Motor neuron (in vitro differentiated cells): ENCODE data around the gene ZNF205. TPM values are rescaled to one million over a fixed set of nuclear protein-coding genes. Genes with fewer than 3 reads are reported as not detected.

Source experiments
- ATAC-seq, 8 experiments: fragments of 200-7000 bp; cut with Tn5 transposase; replicated peaks in 6 of 8; 2 replicates each; pipeline ENCODE4 v1.8.0; 2021; ENCODE audit warnings: mild to moderate bottlenecking in 8 of 8, moderate library complexity in 8 of 8
- H3K27ac ChIP-seq, 2 donors: fragments of 250-450 bp; sonication (Bioruptor Pico); 2 replicates each; pipeline ENCODE4 v1.9.0; 2021; ENCODE audit warnings: antibody characterized with exemption in 2 of 2, mild to moderate bottlenecking in 2 of 2, moderate library complexity in 1 of 2
- H3K4me1 ChIP-seq, 2 donors: fragments of 250-450 bp; sonication (Bioruptor Pico); replicated peaks in 1 of 2; 2 replicates each; pipeline ENCODE4 v1.6.1; 2021; ENCODE audit warnings: antibody characterized with exemption in 2 of 2, mild to moderate bottlenecking in 2 of 2, moderate library complexity in 1 of 2
- H3K4me3 ChIP-seq, 5 donors: fragments of 250-450 bp; sonication (Bioruptor Pico); 2 replicates each; pipeline ENCODE4 v1.9.0; 2021; ENCODE audit warnings: antibody characterized with exemption in 5 of 5, mild to moderate bottlenecking in 5 of 5, moderate library complexity in 4 of 5
- WGBS, 10 experiments: fragments of 450-650 bp; shearing (Covaris generic); methylation state at CpG; one replicate each; pipeline ENCODE4 v1.0.0; 2022; 5-methylcytosine and 5-hydroxymethylcytosine counted together
- in situ Hi-C, 9 experiments: fragments of 400-800 bp; cut with MboI; loops; one replicate each; pipeline ENCODE4 v1.15.0; 2021; ENCODE audit warnings: low sequenced_read_pairs in 9 of 9, low pct_unique_long_range_greater_than_20kb in 2 of 9; ENCODE audit not compliant: unreplicated experiment in 9 of 9
- total RNA-seq, 8 experiments: library from RNA; unstranded; fragments of 300-600 nt; gene quantifications; 2 replicates each; pipeline versions ENCODE4 v1.2.3 to v1.2.4, GENCODE V29; 2022

The ZNF205 gene
- total RNA-seq, 8 experiments from 2014 or later, result 7.8 to 19.2 (median 14.9) TPM

DNA sequence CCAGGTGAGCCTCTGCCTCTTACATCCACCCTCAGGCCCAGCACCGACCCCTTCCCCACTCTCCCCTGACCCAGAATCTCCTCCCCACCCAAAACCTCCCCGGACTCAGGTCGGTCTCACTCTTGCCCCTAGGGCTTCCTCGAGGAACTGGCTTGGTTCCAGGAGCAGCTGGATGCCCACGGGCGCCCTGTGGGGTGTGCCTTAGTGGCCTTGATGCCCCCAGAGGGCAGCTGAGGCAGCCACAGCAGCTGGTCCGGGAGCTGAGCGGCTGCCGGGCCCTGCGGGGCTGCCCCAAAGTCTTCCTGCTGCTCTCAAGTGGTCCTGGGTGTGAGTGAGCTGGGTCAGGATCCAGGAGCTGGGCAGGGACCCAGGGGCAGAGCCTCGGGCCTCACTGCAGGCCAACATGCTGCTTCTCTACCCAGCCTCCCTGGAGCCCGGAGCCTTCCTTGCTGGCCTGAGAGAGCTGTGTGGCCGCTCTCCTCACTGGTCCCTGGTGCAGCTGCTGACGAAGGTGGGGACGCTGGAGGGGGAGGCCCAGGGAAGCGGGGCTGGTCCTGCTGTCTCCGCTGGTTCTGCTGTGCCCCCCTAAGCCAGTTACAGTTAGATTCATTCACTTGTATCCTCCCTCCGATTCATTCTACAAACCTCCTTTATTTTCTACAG, 32.1 kb downstream of the ZNF205 start:
- H3K4me3 ChIP-seq, result no peak overlapping the region
- no peak for ATAC-seq
- 50 to 100% (median 88%) methylated on average over 1 to 4 of the region's 18 CpGs; no CpG with 5 or more reads in 4 of the 10 experiments for WGBS, 10 experiments
- no peak overlapping the region for H3K27ac ChIP-seq
- in situ Hi-C loops, result loop anchor here in 1 of 9 experiments (25.0 kb wide), 1 partner anchor 107 kb away; the partner anchor contains the start of genes BICDL2 and MMP25
- H3K4me1 ChIP-seq, result no peaks in the 10 kb centered on the region

DNA sequence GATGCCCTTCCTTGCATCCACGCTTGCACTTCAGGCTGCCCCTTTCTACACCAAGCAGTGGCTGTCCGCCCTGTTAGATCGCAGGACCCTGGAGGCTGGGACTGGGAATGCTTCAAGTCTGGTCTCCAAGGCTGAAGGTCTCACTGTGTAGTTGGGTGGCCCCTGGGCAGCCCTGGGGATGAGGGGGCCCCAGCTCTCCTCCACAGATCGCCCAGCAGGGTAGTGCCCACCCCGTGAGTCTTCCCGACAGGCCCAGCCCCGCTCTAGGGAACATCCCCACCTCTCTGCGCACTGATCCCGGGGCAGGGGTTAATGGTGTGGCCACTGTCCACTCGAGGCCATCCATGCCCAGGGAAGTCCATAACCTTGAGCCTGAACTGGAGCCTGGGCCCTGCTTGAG, 32.8 kb downstream of the ZNF205 start:
- ATAC-seq, result no peak
- in situ Hi-C loops, result loop anchor here in 1 of 9 experiments (25.0 kb wide), 1 partner anchor 108 kb away; the partner anchor contains the start of genes BICDL2 and MMP25
- Histone ChIP-seq H3K4me1 (no peaks in the 10 kb centered on the region), H3K4me3 (no peak overlapping the region), H3K27ac (no peak overlapping the region)
- WGBS, 10 experiments, result 40 to 90% (median 86%) methylated on average over 1 to 4 of the region's 10 CpGs; no CpG with 5 or more reads in 7 of the 10 experiments

DNA sequence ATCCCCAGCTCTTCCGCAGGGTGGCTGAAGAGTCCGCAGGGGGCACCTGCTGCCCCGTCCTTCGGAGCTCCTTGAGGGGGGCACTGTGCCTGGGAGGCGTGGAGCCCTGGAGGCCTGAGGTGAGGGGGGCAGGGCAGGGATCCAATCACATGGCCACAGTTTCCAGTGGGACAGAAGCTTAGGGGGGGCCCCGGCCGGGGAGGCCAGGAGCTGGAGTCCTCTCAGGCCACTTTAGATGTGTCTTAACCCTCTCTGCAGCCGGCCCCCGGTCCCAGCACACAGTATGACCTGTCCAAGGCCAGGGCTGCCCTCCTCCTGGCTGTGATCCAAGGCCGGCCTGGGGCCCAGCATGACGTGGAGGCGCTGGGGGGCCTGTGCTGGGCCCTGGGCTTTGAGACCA, 33.3 kb downstream of the ZNF205 start:
- H3K4me1 ChIP-seq, result no peaks in the 10 kb centered on the region
- no peak overlapping the region for H3K4me3 ChIP-seq
- no peak overlapping the region for H3K27ac ChIP-seq
- no peak for ATAC-seq
- WGBS, 10 experiments, result 60 to 93% methylated on average over 1 to 2 of the region's 12 CpGs; no CpG with 5 or more reads in 8 of the 10 experiments
- in situ Hi-C loops, result loop anchor here in 1 of 9 experiments (25.0 kb wide), 1 partner anchor 108 kb away; the partner anchor contains the start of genes BICDL2 and MMP25

DNA sequence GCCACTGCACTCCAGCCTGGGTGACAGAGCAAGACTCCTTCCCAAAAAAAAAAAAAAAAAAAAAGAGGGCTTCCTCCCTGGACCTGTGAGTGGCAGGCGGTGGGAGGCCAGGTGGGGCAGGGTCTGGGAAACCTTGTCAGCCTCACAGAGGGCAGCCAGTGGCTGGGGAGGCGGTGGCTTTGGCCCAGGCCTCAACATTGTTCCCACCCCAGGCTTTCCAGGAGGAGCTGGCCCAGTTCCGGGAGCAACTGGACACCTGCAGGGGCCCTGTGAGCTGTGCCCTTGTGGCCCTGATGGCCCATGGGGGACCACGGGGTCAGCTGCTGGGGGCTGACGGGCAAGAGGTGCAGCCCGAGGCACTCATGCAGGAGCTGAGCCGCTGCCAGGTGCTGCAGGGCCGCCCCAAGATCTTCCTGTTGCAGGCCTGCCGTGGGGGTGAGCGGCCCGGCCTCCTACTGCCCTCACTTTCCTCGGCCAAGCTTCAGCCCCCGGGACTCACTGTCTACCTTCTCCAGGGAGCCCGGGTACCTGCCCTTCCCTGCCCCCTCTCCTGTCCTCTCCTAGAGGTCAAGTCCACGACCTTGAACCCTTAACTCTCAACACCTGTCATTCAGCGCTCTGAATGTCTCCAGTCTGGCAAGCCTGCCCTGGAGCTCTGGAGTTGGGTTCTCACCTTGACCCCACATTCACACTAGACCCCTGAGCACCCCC, 34.8 kb downstream of the ZNF205 start:
- no peak for ATAC-seq
- 50 to 100% (median 83%) methylated on average over 1 to 3 of the region's 16 CpGs; no CpG with 5 or more reads in 5 of the 10 experiments for WGBS, 10 experiments
- H3K4me1 ChIP-seq, result no peaks in the 10 kb centered on the region
- no peak overlapping the region for H3K4me3 ChIP-seq
- H3K27ac ChIP-seq, result no peak overlapping the region
- in situ Hi-C loops, result loop anchor here in 1 of 9 experiments (25.0 kb wide), 1 partner anchor 110 kb away; the partner anchor contains the start of genes BICDL2 and MMP25

DNA sequence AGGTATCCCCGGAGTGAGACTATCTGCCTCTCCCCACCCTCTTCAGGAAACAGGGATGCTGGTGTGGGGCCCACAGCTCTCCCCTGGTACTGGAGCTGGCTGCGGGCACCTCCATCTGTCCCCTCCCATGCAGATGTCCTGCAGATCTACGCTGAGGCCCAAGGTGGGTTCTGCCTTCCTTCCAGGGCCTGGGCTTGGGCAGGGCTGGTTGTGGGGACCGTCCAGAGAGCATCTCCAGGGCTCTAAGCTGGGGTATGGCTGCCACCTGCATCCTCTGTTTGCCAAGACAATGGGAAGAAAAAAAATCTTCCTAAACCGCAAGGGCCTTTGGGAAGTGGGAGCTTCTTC, 35.3 kb downstream of the ZNF205 start:
- WGBS, 10 experiments, result 73 to 100% (median 86%) methylated on average over 1 to 3 of the region's 5 CpGs; no CpG with 5 or more reads in 7 of the 10 experiments
- no peak for ATAC-seq
- no peaks in the 10 kb centered on the region for H3K4me1 ChIP-seq
- no peak overlapping the region for H3K27ac ChIP-seq
- in situ Hi-C loops, result loop anchor here in 1 of 9 experiments (25.0 kb wide), 1 partner anchor 110 kb away; the partner anchor contains the start of genes BICDL2 and MMP25
- H3K4me3 ChIP-seq, result no peak overlapping the region

DNA sequence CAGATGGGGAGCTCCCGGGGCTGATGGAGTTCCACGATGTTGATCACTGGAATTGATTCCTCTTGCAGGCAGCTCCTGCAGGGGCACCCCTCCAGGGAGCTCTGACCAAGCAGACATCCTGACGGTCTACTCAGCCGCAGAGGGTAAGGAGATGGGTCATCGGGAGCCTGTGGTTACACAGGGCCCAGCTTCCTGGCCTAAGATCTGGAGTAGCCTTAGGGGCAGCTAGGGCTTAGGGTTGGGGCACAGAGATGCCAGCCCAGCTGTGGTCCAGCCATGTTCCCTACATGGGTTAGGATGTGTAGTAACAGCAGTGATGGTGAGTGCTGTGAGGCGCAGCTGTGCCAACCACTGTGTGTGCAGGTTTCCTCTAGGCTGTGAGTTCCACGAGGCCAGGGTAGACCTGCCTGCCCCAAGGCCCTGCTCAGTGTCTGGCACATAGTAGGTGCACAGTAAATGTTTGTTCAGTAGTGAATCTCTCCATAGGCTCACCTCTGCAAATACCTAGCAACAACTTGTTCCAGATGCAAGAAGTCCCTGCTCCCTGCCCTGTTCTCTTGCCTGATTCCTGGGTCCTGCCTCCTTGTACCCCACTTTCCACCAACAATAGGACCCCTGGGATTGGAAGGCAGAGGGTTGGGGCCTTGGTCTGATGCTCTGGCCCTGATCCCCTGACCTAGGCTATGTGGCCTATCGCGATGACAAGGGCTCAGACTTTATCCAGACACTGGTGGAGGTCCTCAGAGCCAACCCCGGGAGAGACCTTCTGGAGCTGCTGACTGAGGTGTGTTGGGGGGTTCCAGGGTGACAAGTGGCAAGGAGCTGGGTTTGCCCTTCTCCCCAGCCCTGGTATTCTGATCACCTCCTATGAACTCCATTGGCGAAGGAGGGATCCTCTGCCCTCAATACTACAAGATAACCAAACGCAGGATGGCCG, 36.1 kb downstream of the ZNF205 start:
- H3K27ac ChIP-seq, result no peak overlapping the region
- in situ Hi-C loops, result loop anchor here in 1 of 9 experiments (25.0 kb wide), 1 partner anchor 111 kb away; the partner anchor contains the start of genes BICDL2 and MMP25
- 73 to 100% (median 84%) methylated on average over 2 to 9 of the region's 13 CpGs; no CpG with 5 or more reads in 4 of the 10 experiments for WGBS, 10 experiments

DNA sequence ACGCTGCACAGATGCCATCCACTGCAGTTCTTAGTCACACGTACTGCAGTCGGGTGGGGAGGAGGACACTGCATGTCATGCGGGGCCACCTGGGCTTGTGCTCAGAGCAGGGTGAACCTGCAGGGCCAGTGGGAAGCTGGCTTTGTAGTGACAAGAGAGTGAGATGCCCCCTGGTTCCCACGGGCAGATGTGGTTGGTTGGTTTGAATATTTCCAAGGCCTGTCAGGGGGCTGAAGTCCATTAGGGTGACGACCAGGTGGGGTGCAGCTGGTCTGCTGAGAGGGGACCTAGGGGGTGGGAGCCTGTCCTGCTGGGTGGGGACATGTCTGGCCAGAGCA, 36.8 kb downstream of the ZNF205 start:
- no peak for ATAC-seq
- H3K4me3 ChIP-seq, result peak overlapping the region in 1 of 5 donors; percentile 48
- WGBS, 10 experiments, result 74 to 100% (median 87%) methylated on average over 1 to 3 of the region's 6 CpGs; no CpG with 5 or more reads in 4 of the 10 experiments
- H3K27ac ChIP-seq, result no peak overlapping the region
- in situ Hi-C loops, result loop anchor here in 1 of 9 experiments (25.0 kb wide), 1 partner anchor 112 kb away; the partner anchor contains the start of genes BICDL2 and MMP25
- no peaks in the 10 kb centered on the region for H3K4me1 ChIP-seq

More for the DNA sequence above, 36.1 kb downstream of the ZNF205 start:
- ATAC-seq, result no peak
- H3K4me1 ChIP-seq, result no peaks in the 10 kb centered on the region
- H3K4me3 ChIP-seq, result no peak overlapping the region

DNA sequence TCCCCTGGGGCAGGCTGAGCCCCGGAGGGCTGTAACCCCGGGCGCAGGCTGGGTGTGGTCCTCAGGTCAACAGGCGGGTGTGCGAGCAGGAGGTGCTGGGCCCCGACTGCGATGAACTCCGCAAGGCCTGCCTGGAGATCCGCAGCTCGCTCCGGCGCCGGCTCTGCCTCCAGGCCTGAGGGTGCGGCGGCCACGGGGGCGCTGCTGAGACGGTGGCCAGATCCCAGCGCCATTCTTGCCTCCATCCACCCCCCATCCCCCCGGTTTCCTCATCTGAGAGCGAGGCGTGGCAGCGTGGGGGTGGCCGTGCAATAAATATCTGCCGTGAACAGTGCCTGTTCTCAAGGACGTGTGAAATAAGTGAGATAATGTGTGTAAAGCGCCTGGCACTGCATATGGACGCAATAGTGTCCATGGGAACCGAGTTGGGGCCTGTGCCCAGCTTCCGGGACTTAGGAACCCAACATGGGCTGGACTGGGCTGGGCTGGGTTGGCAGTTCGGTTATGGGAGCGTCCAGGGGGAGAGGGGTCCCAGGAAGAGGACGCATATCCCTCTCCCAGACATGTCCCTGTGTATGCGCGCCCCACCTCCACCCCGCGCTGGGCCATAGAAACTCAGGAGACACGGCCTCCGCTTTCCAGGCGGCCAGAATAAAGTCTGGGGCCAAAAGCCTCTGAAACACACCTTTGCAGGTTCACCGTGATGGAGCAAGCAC, 37.4 kb downstream of the ZNF205 start:
- H3K4me3 ChIP-seq, result peak overlapping the region; percentile 39 to 51 (median 48)
- ATAC-seq, result peak; percentile 5 to 18 (median 6)
- peak overlapping the region; percentile 32 to 57 for H3K27ac ChIP-seq
- in situ Hi-C loops, result loop anchor here in 1 of 9 experiments (25.0 kb wide), 1 partner anchor 112 kb away; the partner anchor contains the start of genes BICDL2 and MMP25
- 0 to 17% (median 8%) methylated on average over 2 to 10 of the region's 41 CpGs; no CpG with 5 or more reads in 5 of the 10 experiments for WGBS, 10 experiments
- H3K4me1 ChIP-seq, result no peaks in the 10 kb centered on the region

DNA sequence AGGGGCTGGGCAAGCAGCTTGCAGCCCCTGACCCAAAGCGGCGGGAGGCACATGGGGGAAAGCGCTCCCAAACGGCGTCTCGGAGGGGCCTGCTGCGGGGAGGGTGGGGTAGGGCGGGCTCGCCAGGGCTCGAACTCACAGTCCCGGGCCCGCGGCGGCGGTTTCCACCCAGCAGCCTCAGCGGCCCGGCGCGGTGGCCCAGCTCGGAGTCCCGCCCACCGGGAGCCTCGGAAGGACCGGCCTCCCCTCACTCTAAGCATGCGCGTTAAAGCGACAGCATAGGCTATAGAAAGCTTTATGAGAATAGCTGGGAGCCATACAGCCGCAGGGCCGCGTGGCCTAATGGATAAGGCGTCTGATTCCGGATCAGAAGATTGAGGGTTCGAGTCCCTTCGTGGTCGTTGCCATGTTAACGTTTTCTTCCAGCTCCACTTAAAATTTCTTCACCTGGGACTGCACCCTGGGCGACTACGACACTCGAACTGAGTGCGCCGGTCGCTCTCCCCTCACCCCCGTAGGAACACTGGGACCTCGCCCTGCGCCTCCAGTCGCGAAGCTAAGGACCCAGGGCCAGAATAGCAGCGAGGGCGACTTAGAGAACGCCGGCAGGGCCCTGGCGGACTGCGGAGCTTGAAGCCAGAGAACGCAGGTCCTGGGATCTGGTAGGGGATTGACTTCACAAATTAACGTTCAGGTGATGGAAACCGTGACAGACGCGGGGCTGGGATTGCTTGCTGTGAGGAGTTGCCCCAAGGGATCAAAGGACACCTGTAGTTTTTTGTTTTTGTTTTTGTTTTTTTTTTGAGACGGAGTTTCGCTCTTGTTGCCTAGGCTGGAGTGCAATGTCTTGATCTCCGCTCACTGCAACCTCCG, 38.2 kb downstream of the ZNF205 start:
- H3K4me3 ChIP-seq, result peak overlapping the region; percentile 39 to 51 (median 48)
- 0 to 8% (median 1%) methylated on average over 2 to 23 of the region's 62 CpGs; no CpG with 5 or more reads in 3 of the 10 experiments for WGBS, 10 experiments
- H3K27ac ChIP-seq, result peak overlapping the region; percentile 32 to 57
- no peaks in the 10 kb centered on the region for H3K4me1 ChIP-seq
- in situ Hi-C loops, result no loop called here
- peak; percentile 69 to 80 (median 79) for ATAC-seq

DNA sequence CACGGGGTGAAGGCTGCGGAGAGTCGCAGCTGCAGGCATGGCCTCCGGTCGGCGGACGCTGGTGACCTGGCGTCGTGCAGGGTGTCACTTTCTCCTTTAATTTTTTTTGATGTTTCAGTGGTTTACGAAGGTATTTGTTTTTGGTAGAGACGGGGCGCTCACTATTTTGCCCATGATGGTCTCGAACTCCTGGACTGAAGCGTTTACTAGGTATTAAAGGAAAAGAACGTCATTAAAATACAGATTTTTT, 39.6 kb downstream of the ZNF205 start:
- Histone ChIP-seq H3K4me1 (no peaks in the 10 kb centered on the region), H3K4me3 (peak overlapping the region; percentile 39 to 51 (median 48)), H3K27ac (no peak overlapping the region)
- no peak for ATAC-seq
- in situ Hi-C loops, result no loop called here
- WGBS, 10 experiments, result 0 to 26% (median 3%) methylated on average over 1 to 14 of the region's 15 CpGs; no CpG with 5 or more reads in 1 of the 10 experiments

DNA sequence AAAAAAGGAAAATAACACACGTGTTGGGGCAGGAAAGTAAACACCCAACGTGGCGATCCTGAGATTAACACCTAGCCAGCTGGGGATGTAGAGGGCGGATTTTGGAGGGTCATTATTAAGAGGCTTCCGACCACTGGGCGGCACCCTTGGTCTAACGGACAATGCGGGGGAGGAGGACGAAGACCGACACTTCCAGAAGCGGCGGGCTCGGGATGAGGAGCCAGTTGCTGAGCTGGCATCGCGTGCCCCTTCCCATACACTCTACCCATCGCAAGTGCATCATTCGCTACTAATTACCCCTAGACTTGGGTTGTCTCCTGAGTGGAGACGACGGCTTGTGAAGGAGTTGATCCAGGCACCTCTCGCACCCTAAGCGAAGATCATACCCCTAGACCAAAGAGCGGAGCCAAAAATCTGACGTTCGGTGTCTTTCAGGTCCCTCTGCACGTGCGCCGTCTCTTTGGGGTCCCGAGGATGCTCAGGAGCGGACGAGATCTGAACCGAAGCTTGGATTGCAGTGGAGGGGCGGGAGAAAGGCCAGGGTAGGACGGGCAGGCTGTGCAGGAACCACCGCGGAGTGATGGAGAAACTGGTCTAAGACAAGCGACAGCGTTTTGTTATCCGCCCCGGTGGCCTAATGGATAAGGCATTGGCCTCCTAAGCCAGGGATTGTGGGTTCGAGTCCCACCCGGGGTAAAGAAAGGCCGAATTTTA, 40.0 kb downstream of the ZNF205 start:
- Histone ChIP-seq H3K4me3 (peak overlapping the region; percentile 39 to 51 (median 48)), H3K27ac (peak overlapping the region; percentile 23 to 32), H3K4me1 (no peaks in the 10 kb centered on the region)
- in situ Hi-C loops, result no loop called here
- WGBS, 10 experiments, result 0 to 7% (median 0%) methylated on average over 1 to 18 of the region's 42 CpGs; no CpG with 5 or more reads in 1 of the 10 experiments
- ATAC-seq, result peak; percentile 9 to 53 (median 42)
